ENCODE results near the gene MAP3K14.

The MAP3K14 gene

DNA sequence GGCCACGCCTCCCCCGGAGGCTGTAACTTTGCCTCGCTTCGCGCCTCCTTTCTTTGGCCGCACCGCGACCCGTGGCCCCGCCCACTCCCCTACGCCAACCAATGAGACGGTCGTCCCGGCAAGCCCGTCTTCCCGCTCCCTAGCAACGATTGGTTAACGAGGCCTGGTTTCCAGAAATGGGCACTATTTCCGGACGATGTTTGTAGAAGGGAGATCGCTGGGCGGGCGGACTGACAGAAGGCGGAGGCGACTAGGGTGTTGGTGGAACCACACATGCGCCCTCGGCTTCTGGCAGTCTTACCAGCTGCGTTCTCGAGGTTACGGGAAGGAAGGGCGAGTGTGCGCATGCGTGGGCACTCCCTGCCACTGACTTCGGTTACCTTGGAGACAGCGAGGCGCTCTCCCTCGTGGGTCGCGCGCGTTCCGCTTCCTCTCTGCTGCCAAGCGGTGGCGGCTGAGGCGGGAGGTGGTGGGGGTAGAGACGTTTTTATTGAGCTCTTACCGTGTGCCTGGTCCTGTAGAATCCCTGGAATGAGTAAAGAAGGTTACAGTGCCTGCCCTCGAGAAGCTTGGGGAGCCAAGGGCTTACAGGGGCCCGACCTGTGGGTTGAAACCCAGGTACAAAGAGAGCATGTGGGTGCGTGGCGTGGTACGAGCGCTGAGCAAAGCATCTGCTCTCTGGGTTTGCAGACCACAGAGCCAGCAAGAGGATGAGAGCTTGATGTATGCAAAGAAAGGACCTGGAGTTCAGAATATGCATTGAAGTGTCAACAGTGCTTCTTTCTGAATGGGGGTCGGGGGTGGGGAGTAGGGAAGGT is 500 bp upstream of the MAP3K14 start:
- peak; percentile 100 for DNase-seq (ENCODE audit: low read depth, low spot score)

DNA sequence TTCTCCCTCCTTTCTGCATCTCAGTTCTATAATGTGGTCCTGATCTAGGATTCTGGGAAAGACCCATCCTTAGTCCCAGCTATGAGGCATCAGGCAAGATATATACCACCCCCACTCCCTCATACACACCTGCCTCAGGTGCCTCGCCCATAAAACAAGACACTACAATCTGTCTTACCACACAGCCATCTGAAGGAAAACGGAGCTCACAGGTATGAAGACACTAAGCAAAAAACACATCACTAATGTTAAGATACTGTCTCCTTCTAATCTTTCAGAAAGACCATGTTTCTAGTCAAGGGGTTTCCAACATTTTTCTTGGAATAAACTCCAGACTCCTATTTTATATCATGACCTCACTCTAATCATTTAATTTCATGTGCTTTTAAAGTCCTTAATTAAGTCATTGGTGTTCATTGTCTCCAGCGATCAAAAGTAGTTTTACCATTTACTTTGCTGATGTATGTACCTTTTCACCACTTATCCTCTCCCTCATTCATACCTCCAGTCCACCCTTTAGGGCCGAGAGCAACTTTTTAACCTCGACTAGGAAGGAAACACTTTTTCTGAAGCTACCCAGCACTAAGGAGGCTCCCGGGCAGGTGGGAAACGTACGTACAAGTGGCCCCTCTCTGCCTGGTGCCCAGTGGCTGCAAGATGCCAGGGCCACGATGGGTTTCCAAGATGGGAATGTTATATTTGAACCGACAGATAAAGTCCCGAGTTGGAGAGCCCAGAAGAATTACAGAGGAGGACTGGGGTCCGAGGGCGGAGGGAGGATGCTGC is 979 bp downstream of the MAP3K14 start:
- DNase-seq (ENCODE audit: low read depth, low spot score): no peak

DNA sequence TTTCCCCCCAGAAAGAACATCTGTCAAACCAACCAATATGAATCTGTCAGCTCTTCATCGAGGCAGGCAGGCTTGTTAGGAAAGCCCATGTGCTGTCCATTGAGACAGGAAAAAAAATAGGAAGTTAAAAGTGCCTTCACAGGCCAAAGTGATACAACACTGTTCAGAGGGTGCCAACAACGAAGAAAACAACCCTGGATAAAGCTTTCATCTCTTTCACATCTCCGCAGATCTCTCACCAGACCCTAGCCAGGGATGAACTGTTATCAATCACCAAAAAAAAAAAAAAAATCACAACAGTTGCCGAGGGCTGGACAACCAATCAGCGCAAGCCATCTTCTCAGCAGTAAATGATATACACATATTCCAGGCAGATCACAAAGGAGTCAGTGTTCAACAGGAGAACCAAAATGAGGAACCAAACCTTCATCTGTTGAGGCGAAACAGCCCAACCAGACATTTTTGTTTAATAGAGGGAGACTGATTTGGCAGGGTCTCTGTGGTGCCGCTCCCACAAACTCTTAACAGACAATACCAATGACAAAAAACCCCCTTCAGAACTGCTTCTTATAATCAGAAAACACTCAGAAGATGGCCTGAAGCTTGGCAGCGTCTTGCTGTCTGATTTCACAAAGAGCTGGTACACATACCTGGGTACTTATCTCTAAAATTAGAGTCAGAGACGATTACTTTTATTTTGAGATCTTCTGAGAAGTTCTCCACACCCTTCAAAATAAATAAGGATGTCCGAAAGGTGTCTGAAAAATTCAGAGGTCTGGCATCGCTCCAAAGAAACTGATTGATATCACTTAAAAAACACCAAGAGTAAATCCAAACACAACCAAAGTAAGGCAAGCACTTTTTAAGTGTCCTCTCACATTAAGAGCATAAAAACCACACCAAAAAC is 1.8 kb downstream of the MAP3K14 start:
- no peak for DNase-seq (ENCODE audit: low read depth, low spot score)

DNA sequence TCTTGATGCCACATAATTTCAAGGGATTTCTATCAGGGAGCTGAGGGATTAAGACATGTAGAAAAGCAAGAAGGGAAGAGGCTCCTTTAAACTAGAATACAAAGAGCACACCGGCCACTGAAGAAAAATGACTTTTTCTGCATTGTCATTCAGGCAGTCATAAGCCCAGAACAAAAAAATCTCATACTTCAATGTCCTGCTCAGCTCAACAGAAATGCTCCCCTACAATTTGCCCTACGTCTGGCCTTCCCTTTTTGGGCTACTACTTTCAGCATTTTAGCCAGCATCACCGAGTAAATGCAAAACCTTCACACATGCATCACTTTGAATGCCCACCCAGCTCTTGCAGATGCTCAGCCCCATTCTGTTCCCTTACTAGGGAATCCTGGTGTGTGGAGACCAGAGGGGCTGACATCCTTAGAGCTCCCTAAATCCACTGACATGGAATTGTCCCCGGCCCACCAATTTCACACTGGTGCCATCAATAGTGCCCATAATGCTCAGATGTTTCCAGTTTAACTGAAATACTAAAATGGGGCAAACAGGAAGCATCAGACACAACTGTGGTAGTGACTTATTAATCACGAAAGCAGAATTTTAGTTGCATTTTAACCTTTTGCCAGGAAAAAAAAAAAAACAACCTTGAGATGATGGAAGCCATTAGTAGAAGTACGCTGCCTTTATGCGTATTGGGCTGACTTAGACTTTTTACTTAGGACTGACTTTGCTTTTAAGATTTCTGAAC is 2.7 kb downstream of the MAP3K14 start:
- no peak for DNase-seq (ENCODE audit: low read depth, low spot score)

GRCh38 chr17:45313421-45313771 is 3.4 kb downstream of the MAP3K14 start:
- no peak for DNase-seq (ENCODE audit: low read depth, low spot score)

DNA sequence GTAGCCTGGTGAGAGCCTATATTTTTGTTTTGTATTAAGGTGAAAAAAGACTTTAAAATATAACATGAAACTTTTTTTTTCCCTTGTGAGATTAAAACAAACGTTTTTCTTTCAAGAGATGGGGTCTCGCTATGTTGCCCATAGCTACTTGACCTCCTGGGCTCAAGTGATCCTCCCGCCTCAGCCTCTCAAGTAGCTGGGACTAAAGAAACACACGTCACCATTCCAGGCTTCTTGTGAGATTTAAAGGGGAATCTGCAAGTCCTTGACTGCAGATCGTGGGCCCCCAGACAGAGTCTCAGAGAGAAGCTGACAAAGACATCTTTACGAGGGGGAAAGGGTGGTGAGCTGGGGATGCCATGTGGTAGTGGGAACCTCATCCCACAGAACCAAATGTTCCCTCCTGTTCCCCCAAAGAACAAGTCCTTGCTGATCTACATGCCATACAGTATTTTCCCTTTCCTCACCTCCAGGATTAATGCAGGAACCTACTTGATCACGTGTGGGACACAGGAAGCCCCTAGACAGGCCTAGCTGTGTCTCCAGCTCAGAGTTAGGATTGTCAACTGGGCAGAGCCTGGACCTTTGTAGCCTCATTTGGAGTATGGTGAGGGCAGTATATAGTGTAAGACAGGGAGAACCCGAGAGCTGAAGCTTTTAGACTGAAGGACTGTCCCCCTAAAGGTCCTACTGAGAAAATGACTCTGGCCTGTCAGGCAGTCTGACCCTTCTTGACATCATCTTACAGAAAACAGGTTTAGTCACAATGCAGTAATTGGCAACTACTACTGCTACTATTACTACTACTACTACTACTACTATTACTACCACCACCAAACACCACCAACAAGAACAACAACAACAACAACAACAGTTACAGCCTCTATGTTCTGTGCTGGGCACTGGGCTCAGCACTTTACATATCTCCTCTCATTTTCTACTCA is 4.1 kb downstream of the MAP3K14 start:
- no peak for DNase-seq (ENCODE audit: low read depth, low spot score)

- DNase-seq (ENCODE audit: low read depth, low spot score): peak; percentile 59
Observed at GRCh38 chr17:45311760-45312476, 4.9 kb downstream of the MAP3K14 start.

GRCh38 chr17:45311401-45311759 is 5.4 kb downstream of the MAP3K14 start:
- no peak for DNase-seq (ENCODE audit: low read depth, low spot score)

DNA sequence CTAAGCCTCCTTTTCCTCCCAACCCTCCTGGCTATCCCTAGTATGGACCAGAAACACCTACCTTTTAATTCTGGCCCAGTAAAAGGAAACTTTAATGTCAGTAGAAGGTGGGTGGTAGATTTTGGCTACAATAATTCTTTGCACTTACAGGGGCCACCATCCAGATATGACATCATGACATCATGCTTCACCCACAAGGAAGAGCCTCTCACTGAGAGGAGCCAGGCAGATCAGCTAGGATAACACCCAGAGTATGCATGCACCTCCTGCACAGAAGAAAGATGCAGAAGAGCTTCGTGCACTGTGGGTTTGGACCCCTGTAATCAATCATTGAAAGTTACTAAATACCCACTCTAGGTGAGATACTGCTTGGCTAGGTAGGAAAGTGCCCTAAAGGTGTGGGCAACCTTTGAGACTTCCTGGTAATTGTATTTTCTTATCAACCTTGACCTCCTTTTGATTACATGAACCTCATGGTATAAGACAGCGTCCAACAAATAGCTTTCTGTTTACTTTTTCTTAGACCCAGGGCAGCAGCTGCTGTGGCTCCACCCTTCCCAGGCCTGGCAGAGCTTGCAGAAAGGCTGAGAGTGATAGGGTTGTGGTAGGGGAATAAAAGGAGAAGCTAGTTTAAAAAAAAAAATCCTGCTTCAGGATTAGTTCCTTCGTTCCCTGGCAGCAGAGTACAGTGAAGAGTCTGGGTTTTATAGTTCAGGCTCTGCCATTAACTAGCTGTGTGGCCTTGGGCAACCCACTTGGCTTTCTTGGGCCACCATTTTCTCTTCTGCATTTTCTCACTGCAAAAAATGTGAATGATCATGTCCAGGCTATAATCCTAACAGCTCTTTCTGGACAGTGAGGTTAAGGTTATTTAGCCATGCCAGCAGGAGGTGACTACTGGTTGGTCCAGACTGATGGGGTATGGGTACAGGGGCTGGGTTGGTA is 6.2 kb downstream of the MAP3K14 start:
- DNase-seq (ENCODE audit: low read depth, low spot score): no peak

GRCh38 chr17:45309400-45309799 is 7.4 kb downstream of the MAP3K14 start:
- no peak for DNase-seq (ENCODE audit: low read depth, low spot score)

- DNase-seq (ENCODE audit: low read depth, low spot score): no peak
Observed at GRCh38 chr17:45308840-45309239, 8.0 kb downstream of the MAP3K14 start.

GRCh38 chr17:45308016-45308365 is 8.8 kb downstream of the MAP3K14 start:
- no peak for DNase-seq (ENCODE audit: low read depth, low spot score)

DNA sequence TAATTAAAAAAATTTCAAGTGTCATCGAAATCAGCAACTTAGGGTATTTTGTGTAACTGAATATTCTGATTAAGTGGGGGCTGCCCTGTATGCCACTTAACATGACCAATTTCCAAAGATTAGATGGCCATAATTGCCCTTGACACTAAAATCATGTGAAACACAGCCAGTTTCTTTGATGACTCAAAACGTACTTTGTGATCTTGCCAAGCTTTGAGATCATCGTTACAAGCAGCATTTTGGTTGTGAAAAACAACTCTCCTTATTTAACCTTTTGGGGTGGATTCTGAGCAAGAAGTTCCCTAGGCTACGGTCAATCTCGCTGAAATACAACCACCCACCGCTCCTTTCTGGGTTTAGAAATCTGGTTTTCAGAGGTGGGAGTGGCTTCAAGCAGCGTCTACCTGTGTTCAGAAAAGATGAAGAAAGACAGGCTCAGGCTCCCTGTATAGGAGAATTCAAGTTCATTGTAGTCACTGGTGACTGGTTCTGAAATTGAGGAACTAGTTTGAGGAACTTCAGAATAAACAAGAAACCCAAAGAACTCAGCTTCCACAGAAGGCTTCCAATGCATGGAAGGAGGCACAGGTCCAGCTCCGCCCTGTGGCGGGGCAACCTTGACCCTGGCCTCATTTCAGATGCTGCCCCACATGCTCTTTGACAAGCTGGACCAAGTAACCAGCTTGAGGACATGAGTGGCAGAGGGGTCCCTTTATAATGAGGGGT is 9.4 kb downstream of the MAP3K14 start:
- DNase-seq (ENCODE audit: low read depth, low spot score): peak; percentile 89

DNA sequence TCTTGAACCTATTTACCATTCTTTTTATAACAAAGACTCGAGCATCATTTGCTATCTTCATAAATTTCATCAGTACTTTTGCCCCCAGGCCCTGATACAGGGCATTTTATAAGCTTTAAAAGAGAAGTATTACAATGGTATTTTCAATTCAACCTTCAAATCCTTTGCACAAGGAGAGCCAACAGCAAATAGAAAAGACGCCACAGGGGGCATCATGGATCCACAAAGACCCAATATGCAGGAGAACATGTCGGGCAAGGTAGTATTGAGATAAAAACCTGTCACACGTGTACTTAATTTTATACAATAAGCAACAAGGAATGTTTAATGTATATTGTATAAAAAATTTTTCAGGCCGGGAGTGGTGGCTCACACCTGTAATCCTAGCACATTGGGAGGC is 10.2 kb downstream of the MAP3K14 start:
- DNase-seq (ENCODE audit: low read depth, low spot score): no peak

- no peak for DNase-seq (ENCODE audit: low read depth, low spot score)
Observed at GRCh38 chr17:45306094-45306493, 10.7 kb downstream of the MAP3K14 start.

DNA sequence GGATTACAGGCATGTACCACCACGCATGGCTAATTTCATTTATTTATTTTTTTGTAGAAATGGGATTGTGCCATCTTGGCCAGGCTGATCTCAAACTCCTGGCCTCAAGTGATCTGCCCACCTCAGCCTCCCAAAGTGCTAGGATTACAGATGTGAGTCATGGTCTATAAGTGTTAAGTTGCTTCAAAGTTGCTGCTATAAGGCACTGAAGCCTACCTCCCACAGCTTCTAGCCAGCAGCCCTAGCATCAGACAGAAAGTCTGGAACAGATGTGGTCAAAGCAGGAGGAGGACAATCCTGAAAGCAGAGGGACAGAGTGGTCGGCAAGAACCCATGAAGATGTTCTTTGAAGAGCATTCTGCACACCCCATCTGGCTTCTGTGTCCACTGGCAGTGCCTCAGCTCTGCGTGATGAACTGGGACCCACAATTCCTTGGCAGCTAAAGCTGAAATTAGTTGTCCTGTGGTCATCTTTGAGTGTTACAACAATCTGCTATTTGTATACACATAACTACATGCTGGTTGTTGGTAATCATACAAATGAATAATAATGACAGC is 11.2 kb downstream of the MAP3K14 start:
- DNase-seq (ENCODE audit: low read depth, low spot score): no peak

DNA sequence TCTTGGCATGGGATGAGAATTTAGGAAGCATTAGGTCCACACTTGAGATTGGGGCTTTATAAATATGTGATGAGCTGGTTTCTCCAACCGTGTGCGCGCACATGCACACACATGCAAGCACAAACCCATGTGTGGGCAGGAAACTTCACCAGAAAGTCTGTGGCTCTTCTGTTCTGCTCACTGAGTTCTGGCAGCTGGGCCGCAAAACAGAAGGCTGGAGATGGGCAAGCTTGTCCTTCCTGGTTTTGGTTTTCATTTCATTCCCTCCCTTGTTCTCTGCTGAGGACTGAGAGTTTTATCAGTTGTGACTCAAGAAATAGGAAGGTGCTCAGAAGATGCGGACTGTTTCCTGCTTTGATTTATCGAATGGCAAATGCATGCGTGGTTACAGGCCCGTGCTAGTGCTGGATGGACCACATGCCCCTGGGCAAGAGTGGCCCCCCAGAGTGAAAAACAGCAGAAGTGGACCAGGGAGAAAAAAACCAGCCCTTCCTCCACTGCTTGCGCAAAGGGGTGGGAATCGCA is 14.1 kb downstream of the MAP3K14 start:
- DNase-seq (ENCODE audit: low read depth, low spot score): peak; percentile 63

Data from astrocyte of the hippocampus (primary cell).